ENCODE results near the gene C8G. TPM values are rescaled to one million over a fixed set of nuclear protein-coding genes. Genes with fewer than 3 reads are reported as not detected.
A peak's percentile ranks its signal among the peaks of the same experiment; 100 is the strongest.

Gene C8G
- total RNA-seq, 2 donors from 2014 or later, result not detected

- DNase-seq (ENCODE audit: low spot score) (no peak), ATAC-seq (ENCODE audit: insufficient number of reproducible peaks, low FRiP score, low read depth) (no peak)
- H3K27me3 ChIP-seq (replicated peaks; ENCODE audit: insufficient read depth), result no peaks in the 10 kb centered on the region
- no peaks in the 10 kb centered on the region for H3K9me3 ChIP-seq
- no peak overlapping the region for H3K27ac ChIP-seq
- peaks cover 11 to 34% of the 10 kb centered on the region in 2 donors for H3K4me1 ChIP-seq (ENCODE audit: control insufficient read depth in 1 of 2, low read depth in 2 of 2)
- no peak overlapping the region for H3K4me3 ChIP-seq
- H3K36me3 ChIP-seq, result peaks cover 34% of the 10 kb centered on the region
- TF ChIP-seq CTCF (IDR thresholded peaks at IDR 0.05), result no peak
These were observed 2.7 kb upstream of the C8G start for GRCh38 chr9:136942112-136942880.

GRCh38 chr9:136942881-136943230 lies 2.2 kb upstream of the C8G start:
- no peak for DNase-seq (ENCODE audit: low spot score)
- Histone ChIP-seq H3K4me3 (peak overlapping the region; percentile 97), H3K27ac (no peak overlapping the region)

GRCh38 chr9:136943291-136944211 lies 1.5 kb upstream of the C8G start:
- Histone ChIP-seq H3K36me3 (peaks cover 34% of the 10 kb centered on the region), H3K9me3 (no peaks in the 10 kb centered on the region), H3K4me3 (peak overlapping the region; percentile 97), H3K27me3 (replicated peaks; ENCODE audit: insufficient read depth) (no peaks in the 10 kb centered on the region), H3K4me1 (ENCODE audit: control insufficient read depth in 1 of 2, low read depth in 2 of 2) (peaks cover 11 to 39% of the 10 kb centered on the region in 2 donors), H3K27ac (peak overlapping the region; percentile 79 to 83)
- ATAC-seq (ENCODE audit: insufficient number of reproducible peaks, low FRiP score, low read depth), result no peak
- DNase-seq (ENCODE audit: low spot score), result no peak
- TF ChIP-seq CTCF (IDR thresholded peaks at IDR 0.05), result no peak

More at GRCh38 chr9:136942881-136943230, 2.2 kb upstream of the C8G start:
- ATAC-seq (ENCODE audit: insufficient number of reproducible peaks, low FRiP score, low read depth), result no peak
- Histone ChIP-seq H3K4me1 (ENCODE audit: control insufficient read depth in 1 of 2, low read depth in 2 of 2) (peaks cover 11 to 39% of the 10 kb centered on the region in 2 donors), H3K36me3 (peaks cover 34% of the 10 kb centered on the region), H3K9me3 (no peaks in the 10 kb centered on the region), H3K27me3 (replicated peaks; ENCODE audit: insufficient read depth) (no peaks in the 10 kb centered on the region)
- TF ChIP-seq CTCF (IDR thresholded peaks at IDR 0.05), result no peak

GRCh38 chr9:136944212-136944518 lies 878 bp upstream of the C8G start:
- Histone ChIP-seq H3K36me3 (peaks cover 34% of the 10 kb centered on the region), H3K4me3 (peak overlapping the region; percentile 97), H3K4me1 (ENCODE audit: control insufficient read depth in 1 of 2, low read depth in 2 of 2) (peaks cover 13 to 41% of the 10 kb centered on the region in 2 donors), H3K27me3 (replicated peaks; ENCODE audit: insufficient read depth) (no peaks in the 10 kb centered on the region), H3K27ac (peak overlapping the region; percentile 79 to 83), H3K9me3 (no peaks in the 10 kb centered on the region)
- DNase-seq (ENCODE audit: low spot score), result no peak
- no peak for TF ChIP-seq CTCF (IDR thresholded peaks at IDR 0.05)
- peak; percentile 14 for ATAC-seq (ENCODE audit: insufficient number of reproducible peaks, low FRiP score, low read depth)

Data from thoracic aorta (tissue), 2 donors.